Measurements from ENCODE around the gene KCNIP4. TPM values are rescaled to one million over a fixed set of nuclear protein-coding genes. Genes with fewer than 3 reads are reported as not detected.
A peak's percentile ranks its signal among the peaks of the same experiment; 100 is the strongest.

Gene KCNIP4
- total and polyA plus RNA-seq, 2 experiments from 2014 or later, result 0.14 to 0.63 TPM

GRCh38 chr4:21722157-21722839, 226.3 kb downstream of the KCNIP4 start:
- no peak overlapping the region for H3K4me3 Mint-ChIP-seq
- Histone ChIP-seq H3K27me3 (ENCODE audit: insufficient read depth) (no peaks in the 10 kb centered on the region), H2AFZ (no peak overlapping the region), H3K4me2 (no peak overlapping the region), H3F3A (replicated peaks; ENCODE audit: low read depth) (no peaks in the 10 kb centered on the region), H4K20me1 (replicated peaks; ENCODE audit: insufficient read depth) (no peaks in the 10 kb centered on the region), H3K79me2 (replicated peaks; ENCODE audit: insufficient read depth) (no peaks in the 10 kb centered on the region), H3K36me3 (ENCODE audit: insufficient read depth) (no peaks in the 10 kb centered on the region), H3K27ac (ENCODE audit: low read depth) (no peak overlapping the region), H3K9me2 (ENCODE audit: insufficient read depth) (no peaks in the 10 kb centered on the region), H3K4me1 (ENCODE audit: insufficient read depth) (no peaks in the 10 kb centered on the region), H3K4me3 (no peak overlapping the region)
- no peak for DNase-seq (ENCODE audit: low spot score)
- no peaks in the 10 kb centered on the region for H3K27me3 Mint-ChIP-seq (ENCODE audit: insufficient read depth, low read depth, poor library complexity)
- TF ChIP-seq STAT1 (IDR thresholded peaks at IDR 0.05; ENCODE audit: unreplicated experiment) (no peak), ZNF331 (CRISPR knock-in tag; IDR thresholded peaks at IDR 0.05; ENCODE audit: low read depth) (no peak), CTCF (conservative IDR thresholded peaks at IDR 0.05; ENCODE audit: low read depth in 2 of 2) (no peak), EZH2 (IDR thresholded peaks at IDR 0.05; ENCODE audit: low read depth, unreplicated experiment) (no peak), EZH2phosphoT487 (IDR thresholded peaks at IDR 0.05; ENCODE audit: unreplicated experiment) (no peak)
- TF ChIP-seq, protein P1, sequence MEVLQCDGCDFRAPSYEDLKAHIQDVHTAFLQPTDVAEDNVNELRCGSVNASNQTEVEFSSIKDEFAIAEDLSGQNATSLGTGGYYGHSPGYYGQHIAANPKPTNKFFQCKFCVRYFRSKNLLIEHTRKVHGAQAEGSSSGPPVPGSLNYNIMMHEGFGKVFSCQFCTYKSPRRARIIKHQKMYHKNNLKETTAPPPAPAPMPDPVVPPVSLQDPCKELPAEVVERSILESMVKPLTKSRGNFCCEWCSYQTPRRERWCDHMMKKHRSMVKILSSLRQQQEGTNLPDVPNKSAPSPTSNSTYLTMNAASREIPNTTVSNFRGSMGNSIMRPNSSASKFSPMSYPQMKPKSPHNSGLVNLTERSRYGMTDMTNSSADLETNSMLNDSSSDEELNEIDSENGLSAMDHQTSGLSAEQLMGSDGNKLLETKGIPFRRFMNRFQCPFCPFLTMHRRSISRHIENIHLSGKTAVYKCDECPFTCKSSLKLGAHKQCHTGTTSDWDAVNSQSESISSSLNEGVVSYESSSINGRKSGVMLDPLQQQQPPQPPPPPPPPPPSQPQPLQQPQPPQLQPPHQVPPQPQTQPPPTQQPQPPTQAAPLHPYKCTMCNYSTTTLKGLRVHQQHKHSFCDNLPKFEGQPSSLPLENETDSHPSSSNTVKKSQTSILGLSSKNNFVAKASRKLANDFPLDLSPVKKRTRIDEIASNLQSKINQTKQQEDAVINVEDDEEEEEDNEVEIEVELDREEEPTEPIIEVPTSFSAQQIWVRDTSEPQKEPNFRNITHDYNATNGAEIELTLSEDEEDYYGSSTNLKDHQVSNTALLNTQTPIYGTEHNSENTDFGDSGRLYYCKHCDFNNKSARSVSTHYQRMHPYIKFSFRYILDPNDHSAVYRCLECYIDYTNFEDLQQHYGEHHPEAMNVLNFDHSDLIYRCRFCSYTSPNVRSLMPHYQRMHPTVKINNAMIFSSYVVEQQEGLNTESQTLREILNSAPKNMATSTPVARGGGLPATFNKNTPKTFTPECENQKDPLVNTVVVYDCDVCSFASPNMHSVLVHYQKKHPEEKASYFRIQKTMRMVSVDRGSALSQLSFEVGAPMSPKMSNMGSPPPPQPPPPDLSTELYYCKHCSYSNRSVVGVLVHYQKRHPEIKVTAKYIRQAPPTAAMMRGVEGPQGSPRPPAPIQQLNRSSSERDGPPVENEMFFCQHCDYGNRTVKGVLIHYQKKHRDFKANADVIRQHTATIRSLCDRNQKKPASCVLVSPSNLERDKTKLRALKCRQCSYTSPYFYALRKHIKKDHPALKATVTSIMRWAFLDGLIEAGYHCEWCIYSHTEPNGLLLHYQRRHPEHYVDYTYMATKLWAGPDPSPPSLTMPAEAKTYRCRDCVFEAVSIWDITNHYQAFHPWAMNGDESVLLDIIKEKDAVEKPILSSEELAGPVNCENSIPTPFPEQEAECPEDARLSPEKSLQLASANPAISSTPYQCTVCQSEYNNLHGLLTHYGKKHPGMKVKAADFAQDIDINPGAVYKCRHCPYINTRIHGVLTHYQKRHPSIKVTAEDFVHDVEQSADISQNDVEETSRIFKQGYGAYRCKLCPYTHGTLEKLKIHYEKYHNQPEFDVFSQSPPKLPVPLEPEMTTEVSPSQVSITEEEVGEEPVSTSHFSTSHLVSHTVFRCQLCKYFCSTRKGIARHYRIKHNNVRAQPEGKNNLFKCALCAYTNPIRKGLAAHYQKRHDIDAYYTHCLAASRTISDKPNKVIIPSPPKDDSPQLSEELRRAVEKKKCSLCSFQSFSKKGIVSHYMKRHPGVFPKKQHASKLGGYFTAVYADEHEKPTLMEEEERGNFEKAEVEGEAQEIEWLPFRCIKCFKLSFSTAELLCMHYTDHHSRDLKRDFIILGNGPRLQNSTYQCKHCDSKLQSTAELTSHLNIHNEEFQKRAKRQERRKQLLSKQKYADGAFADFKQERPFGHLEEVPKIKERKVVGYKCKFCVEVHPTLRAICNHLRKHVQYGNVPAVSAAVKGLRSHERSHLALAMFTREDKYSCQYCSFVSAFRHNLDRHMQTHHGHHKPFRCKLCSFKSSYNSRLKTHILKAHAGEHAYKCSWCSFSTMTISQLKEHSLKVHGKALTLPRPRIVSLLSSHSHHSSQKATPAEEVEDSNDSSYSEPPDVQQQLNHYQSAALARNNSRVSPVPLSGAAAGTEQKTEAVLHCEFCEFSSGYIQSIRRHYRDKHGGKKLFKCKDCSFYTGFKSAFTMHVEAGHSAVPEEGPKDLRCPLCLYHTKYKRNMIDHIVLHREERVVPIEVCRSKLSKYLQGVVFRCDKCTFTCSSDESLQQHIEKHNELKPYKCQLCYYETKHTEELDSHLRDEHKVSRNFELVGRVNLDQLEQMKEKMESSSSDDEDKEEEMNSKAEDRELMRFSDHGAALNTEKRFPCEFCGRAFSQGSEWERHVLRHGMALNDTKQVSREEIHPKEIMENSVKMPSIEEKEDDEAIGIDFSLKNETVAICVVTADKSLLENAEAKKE (CRISPR knock-in tag; IDR thresholded peaks at IDR 0.05), result no peak
- ATAC-seq, result no peak
- peaks cover 7% of the 10 kb centered on the region; the same call in 2 of the 3 replicates for H3K4me1 Mint-ChIP-seq
- H3K9me3 Mint-ChIP-seq, result no peaks in the 10 kb centered on the region
- no peaks in the 10 kb centered on the region for H3K36me3 Mint-ChIP-seq (ENCODE audit: low read depth)
- H3K27ac Mint-ChIP-seq, result peak overlapping the region; percentile 10; the same call in 1 of the 2 replicates
